GM10248 (cell line): ENCODE results near the gene OBSCN.

ENCODE experiments used
- CTCF ChIA-PET: fragments of 300-600 bp; sonication (Branson Sonifier 250); formaldehyde crosslinking; extraction: SDS; loops from one replicate; lab custom pipeline; 2021; ENCODE audit warnings: antibody characterized with exemption; lab: Yijun Ruan, JAX
- POLR2A ChIA-PET: fragments of 350-650 bp; sonication (Branson Sonifier 250); formaldehyde crosslinking; extraction: SDS; loops from one replicate; lab custom pipeline; 2020; ENCODE audit warnings: antibody characterized with exemption; lab: Yijun Ruan, JAX
- DNase-seq: peaks from one replicate; pipeline ENCODE4 v3.0.0; 2012; ENCODE audit errors: extremely low spot score
- TF ChIP-seq, protein P1 (sequence below): IDR thresholded peaks from 2 replicates; pipeline ENCODE4 v1.5.1; 2012; ENCODE audit warnings: mild to moderate bottlenecking, low read depth; ENCODE audit errors: extremely low read depth, missing control alignments, control extremely low read depth

The OBSCN gene

DNA sequence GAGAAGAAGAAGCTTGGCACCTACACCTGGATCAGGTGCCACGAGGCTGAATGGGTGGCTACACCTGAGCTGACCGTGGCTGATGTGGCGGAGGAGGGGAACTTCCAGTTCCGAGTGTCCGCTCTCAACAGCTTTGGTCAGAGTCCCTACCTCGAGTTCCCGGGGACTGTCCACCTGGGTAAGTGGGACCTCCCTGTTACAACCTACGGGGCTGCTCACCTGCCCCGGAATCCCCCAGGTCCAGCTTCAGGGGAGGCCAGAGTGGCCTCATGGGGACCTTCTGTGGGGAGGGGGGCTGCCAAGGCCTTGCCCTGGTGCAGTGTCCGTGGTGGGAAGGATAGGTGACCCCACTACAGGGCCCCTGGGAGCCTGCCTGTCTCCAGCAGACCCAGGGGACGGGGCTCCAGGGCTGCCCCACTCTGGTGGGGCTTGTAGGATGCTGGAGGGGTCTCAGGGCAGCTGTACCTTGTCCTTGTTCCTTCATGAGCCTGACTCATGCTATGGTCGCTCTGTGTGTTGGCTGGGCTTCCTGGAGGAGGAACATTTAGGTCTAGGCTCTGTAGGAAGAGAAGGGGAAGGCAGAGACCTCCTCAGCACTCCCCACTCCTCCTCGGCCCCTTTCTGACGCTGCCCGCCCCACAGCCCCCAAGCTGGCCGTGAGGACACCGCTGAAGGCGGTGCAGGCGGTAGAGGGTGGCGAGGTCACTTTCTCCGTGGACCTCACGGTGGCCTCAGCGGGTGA lies 7.2 kb downstream of the OBSCN start:
- no peak for DNase-seq
- POLR2A ChIA-PET = no interaction called here
- CTCF ChIA-PET = interaction anchor here (0.9 to 1.5 kb wide), 3 partner anchors 24 to 68 kb away, joined by 3 to 4 read pairs (median 3); no protein-coding TSS in a partner anchor
- TF ChIP-seq, protein P1, sequence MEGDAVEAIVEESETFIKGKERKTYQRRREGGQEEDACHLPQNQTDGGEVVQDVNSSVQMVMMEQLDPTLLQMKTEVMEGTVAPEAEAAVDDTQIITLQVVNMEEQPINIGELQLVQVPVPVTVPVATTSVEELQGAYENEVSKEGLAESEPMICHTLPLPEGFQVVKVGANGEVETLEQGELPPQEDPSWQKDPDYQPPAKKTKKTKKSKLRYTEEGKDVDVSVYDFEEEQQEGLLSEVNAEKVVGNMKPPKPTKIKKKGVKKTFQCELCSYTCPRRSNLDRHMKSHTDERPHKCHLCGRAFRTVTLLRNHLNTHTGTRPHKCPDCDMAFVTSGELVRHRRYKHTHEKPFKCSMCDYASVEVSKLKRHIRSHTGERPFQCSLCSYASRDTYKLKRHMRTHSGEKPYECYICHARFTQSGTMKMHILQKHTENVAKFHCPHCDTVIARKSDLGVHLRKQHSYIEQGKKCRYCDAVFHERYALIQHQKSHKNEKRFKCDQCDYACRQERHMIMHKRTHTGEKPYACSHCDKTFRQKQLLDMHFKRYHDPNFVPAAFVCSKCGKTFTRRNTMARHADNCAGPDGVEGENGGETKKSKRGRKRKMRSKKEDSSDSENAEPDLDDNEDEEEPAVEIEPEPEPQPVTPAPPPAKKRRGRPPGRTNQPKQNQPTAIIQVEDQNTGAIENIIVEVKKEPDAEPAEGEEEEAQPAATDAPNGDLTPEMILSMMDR = no peak

DNA sequence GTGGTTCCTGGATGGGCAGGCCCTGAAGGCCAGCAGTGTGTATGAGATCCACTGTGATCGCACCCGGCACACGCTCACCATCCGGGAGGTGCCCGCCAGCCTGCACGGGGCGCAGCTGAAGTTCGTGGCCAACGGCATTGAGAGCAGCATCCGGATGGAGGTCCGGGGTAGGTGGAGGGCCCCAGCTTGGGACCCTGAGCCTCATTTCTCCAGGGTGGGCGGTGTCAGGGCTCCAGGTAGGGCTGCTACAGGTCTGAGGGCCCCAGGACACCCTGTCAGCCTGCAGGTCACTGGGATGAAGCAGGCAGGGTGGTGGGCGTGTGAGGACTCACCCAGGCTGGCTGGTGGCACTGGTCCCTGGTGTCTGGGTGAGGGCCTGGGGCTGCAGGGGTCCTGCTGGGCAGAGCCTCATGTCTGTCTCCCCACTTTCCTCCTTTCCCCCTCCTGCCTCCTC lies 7.8 kb downstream of the OBSCN start:
- TF ChIP-seq, protein P1 = no peak
- DNase-seq = no peak
- POLR2A ChIA-PET = no interaction called here
- CTCF ChIA-PET = no interaction called here

DNA sequence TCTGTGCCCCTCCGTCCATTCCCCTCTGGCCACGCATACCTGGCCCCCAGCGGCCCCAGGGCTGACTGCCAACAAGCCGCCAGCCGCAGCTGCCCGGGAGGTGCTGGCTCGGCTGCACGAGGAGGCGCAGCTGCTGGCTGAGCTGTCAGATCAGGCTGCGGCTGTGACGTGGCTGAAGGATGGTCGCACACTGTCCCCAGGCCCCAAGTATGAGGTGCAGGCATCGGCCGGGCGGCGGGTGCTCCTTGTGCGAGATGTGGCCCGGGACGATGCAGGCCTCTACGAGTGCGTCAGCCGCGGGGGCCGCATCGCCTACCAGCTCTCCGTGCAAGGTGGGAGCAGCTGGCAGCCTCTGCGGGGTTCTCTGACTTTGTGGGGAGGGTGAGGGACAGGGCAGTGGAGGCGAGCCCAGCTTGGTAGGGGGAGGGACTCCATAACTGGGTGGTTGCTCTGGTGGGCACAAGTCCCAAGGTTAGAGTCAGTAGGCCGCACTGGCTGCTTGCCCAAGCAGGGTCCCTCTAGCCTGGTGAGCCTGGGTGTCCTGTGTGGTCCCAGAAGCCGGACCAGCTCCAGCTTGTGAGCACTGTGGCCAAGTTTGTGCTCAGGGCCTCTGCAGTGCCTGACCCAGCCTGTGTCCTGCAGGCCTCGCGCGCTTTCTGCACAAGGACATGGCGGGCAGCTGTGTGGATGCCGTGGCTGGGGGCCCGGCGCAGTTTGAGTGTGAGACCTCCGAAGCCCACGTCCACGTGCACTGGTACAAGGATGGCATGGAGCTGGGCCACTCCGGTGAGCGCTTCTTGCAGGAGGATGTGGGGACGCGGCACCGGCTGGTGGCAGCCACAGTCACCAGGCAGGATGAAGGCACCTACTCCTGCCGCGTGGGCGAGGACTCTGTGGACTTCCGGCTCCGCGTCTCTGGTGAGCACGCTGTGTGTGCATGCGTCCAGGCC lies 8.8 kb downstream of the OBSCN start:
- CTCF ChIA-PET = interaction anchor here (1.2 kb wide), 1 partner anchor 40 kb away, joined by 3 read pairs; no protein-coding TSS in a partner anchor
- TF ChIP-seq, protein P1 = no peak
- DNase-seq = no peak
- POLR2A ChIA-PET = no interaction called here

DNA sequence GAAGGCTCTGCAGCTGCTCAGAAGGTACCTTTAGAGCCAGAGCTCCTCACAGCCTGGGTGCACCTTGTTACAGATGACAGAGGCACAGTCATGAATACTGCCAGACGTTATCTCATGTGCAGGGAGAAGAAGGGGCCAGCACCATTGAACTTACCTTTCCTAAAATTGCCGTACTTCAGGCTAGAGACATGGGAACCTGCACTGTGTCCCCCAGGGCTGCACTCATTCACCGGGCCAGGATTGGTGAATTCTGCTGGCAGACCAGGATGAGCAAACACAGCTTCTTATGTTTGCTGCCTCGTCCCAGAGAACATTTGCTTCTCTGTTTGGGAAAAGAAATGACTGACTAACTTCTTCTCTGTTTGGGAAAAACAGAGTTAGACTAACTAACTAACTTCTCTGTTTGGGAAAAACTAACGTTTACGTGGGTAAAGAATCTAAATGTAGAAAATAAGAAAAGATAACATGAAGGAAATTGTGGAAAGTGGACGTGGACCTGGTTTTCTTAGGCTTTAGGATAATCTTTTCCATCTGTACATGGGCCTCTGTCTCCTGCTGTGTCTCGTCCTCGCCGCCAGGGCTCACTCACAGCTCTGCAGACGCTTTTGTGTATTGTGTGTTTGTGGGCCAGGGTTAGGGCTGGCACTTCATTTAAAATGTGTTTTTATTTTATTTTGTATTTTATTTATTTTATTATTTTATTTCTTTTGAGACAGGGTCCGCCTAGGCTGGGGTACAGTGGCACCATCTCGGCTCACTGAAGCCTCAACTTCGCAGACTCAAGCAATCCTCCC lies 9.9 kb downstream of the OBSCN start:
- TF ChIP-seq, protein P1 = no peak
- DNase-seq = no peak
- ChIA-PET POLR2A (no interaction called here), CTCF (interaction anchor here (1.2 kb wide), 1 partner anchor 41 kb away, joined by 3 read pairs; no protein-coding TSS in a partner anchor)

DNA sequence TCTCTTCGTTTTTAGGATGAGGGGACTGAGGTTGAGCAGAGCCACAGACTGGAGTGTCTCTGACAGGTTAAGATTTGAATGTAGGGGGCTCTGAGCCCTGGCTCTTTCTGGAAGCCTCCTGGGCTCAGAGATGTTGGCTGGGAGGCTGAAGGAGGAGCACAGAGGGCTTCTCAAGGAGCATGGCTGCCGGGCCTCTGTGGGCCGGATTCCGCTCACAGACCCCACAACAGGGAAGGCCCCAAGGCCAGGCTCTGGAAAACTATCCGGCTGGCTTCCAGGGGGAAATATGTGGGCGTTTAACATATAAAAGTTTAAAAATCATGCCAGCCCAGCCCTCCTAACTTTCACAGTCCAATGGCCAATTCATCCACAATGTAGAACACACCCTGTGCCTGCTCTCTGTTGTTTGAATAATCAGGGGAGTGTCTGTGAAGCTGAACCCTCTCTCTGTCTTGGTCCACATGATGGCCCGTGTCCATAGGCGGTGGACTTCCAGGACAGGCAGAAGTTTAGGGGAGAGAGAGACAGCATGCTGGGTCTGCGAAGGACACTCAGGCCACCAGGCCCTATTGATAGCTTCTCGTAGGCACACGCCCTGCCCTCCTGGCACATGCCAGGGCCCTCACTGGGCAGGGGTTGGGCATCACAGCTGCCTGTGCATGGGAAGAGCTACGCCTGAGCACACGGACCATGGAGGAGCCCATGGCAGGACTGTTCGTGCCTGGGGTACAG lies 10.8 kb downstream of the OBSCN start:
- ChIA-PET POLR2A (no interaction called here), CTCF (no interaction called here)
- TF ChIP-seq, protein P1 = no peak
- DNase-seq = no peak
